Progenitor cell of endocrine pancreas (in vitro differentiated cells): Measurements from ENCODE around the gene NOP53. TPM values are rescaled to one million over a fixed set of nuclear protein-coding genes. Genes with fewer than 3 reads are reported as not detected.
"Not testable (repeated sequence)": the region's sequence is repeated elsewhere in the genome, so short reads cannot be mapped to it uniquely, and the experiment has no call there.

ENCODE experiments used
- DNase-seq: peaks from one replicate; pipeline ENCODE4 v3.0.0; 2021; ENCODE audit warnings: low spot score; ENCODE audit not compliant: unreplicated experiment
- H3K27ac Mint-ChIP-seq: 2 replicates; pipeline ENCODE4 v1.8.0; 2021; ENCODE audit warnings: mild to moderate bottlenecking, moderate library complexity, mixed read lengths
- H3K27me3 Mint-ChIP-seq: 2 replicates; pipeline ENCODE4 v1.8.0; 2021; ENCODE audit warnings: mixed read lengths
- H3K36me3 Mint-ChIP-seq: 2 replicates; pipeline ENCODE4 v1.8.0; 2022; ENCODE audit warnings: mixed read lengths; ENCODE audit not compliant: insufficient read depth
- H3K4me1 Mint-ChIP-seq: 2 replicates; pipeline ENCODE4 v1.8.0; 2021; ENCODE audit warnings: low read depth, mixed read lengths
- H3K4me3 Mint-ChIP-seq: 2 replicates; pipeline ENCODE4 v1.8.0; 2021; ENCODE audit warnings: low read depth, mild to moderate bottlenecking, moderate library complexity, mixed read lengths
- H3K9me3 Mint-ChIP-seq: 2 replicates; pipeline ENCODE4 v1.8.0; 2021; ENCODE audit warnings: low read depth, mixed read lengths
- CTCF ChIP-seq: fragments of 200-600 bp; sonication (generic); IDR thresholded peaks from one replicate; pipeline ENCODE4 v1.5.0; 2021; ENCODE audit warnings: antibody characterized with exemption, mild to moderate bottlenecking; ENCODE audit not compliant: unreplicated experiment
- total RNA-seq: library from RNA; stranded (reverse); gene quantifications from 2 replicates; pipeline ENCODE4 v1.2.1, GENCODE V29; 2021

The NOP53 gene
- total RNA-seq, 1 donor from 2014 or later, result 301 TPM

DNA sequence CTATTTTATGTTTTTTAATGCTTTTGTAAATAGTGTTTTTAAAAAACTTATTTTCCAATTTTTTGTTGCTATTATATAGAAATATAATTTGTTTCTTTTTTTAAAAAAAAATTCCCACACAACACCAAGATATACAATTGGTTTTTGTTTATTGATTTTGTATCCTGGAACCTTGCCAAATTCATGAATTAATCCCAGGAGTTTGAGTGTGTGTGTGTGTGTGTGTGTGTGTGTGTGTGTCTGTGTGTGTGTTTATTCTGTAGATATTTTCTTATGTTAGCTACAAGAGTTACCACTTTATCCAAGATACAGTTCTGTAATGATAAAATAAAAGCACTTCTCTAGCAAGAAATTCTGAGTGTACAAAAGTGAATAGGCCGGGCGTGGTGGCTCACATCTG, 51.4 kb downstream of the NOP53 start:
- no peak overlapping the region for H3K27ac Mint-ChIP-seq
- H3K27me3 Mint-ChIP-seq, result peaks cover 5% of the 10 kb centered on the region
- no peak for DNase-seq
- peaks cover 1% of the 10 kb centered on the region for H3K36me3 Mint-ChIP-seq
- H3K4me1 Mint-ChIP-seq, result no peaks in the 10 kb centered on the region
- no peak overlapping the region for H3K4me3 Mint-ChIP-seq
- H3K9me3 Mint-ChIP-seq, result peaks cover 5% of the 10 kb centered on the region
- TF ChIP-seq CTCF, result no peak

GRCh38 chr19:47797996-47798903, 52.9 kb downstream of the NOP53 start:
- no peak for TF ChIP-seq CTCF
- H3K4me1 Mint-ChIP-seq, result no peaks in the 10 kb centered on the region
- peaks cover 5% of the 10 kb centered on the region for H3K9me3 Mint-ChIP-seq
- peaks cover 5% of the 10 kb centered on the region for H3K27me3 Mint-ChIP-seq
- no peak overlapping the region for H3K4me3 Mint-ChIP-seq
- peaks cover 1% of the 10 kb centered on the region for H3K36me3 Mint-ChIP-seq
- no peak for DNase-seq
- no peak overlapping the region for H3K27ac Mint-ChIP-seq

DNA sequence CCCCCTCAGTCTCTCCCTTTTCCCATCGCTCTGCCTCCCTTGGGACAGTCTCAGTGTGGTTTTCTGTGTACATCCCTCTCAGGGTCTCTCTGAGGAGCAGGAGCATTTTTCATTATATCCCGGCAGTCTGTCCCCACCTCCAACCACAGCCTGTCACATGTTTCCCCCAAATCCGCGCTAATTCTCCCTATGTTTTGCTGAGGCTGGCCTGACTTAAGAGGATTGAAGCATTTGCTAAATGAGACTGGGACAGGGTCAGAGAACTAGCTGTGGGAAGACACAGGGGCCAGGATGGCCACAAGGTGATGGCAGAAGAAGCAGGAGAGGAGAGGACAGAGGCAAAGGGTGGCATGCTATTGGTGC, 53.5 kb downstream of the NOP53 start:
- Mint-ChIP-seq H3K36me3 (peaks cover 1% of the 10 kb centered on the region), H3K27ac (peak overlapping the region; percentile 22), H3K9me3 (peaks cover 5% of the 10 kb centered on the region), H3K27me3 (peaks cover 5% of the 10 kb centered on the region), H3K4me1 (no peaks in the 10 kb centered on the region), H3K4me3 (no peak overlapping the region)
- no peak for TF ChIP-seq CTCF
- no peak for DNase-seq

GRCh38 chr19:47801270-47801669, 55.9 kb downstream of the NOP53 start:
- Mint-ChIP-seq H3K27ac (no peak overlapping the region), H3K9me3 (peaks cover 5% of the 10 kb centered on the region), H3K4me3 (no peak overlapping the region), H3K36me3 (peaks cover 1% of the 10 kb centered on the region), H3K27me3 (peaks cover 5% of the 10 kb centered on the region), H3K4me1 (no peaks in the 10 kb centered on the region)
- DNase-seq, result no peak
- no peak for TF ChIP-seq CTCF

DNA sequence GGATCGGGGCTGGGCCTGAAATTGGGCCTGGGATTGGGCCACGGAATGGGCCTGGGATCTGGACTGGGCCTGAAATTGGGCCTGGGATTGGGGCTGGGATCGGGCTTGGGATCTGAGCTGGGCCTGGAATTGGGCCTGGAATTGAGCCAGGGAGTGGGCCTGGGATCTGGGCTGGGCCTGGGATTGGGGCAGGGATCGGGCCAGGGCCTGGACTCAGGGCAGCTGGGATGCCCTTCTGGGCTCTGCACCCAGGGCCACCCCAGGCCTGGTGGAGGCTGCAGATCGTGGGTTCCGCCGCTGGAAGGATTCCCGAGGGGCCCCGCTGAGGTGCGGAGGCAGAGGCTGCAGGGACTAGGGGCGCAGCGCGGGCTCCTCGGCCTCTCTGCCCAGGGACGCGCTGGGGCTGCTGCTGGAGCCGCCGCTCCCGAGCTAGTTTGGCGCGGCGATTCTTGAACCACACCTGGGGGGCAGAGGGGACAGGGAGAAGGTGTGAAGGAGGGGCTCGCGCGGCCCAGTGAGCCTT, 57.2 kb downstream of the NOP53 start:
- no peak for DNase-seq
- TF ChIP-seq CTCF, result no peak
- H3K27me3 Mint-ChIP-seq, result peaks cover 5% of the 10 kb centered on the region
- H3K4me1 Mint-ChIP-seq, result no peaks in the 10 kb centered on the region
- H3K4me3 Mint-ChIP-seq, result no peak overlapping the region
- H3K9me3 Mint-ChIP-seq, result peaks cover 5% of the 10 kb centered on the region
- peaks cover 1% of the 10 kb centered on the region for H3K36me3 Mint-ChIP-seq
- H3K27ac Mint-ChIP-seq, result no peak overlapping the region

- DNase-seq, H3K4me1 Mint-ChIP-seq, H3K9me3 Mint-ChIP-seq, H3K27ac Mint-ChIP-seq, H3K4me3 Mint-ChIP-seq, H3K27me3 Mint-ChIP-seq, H3K36me3 Mint-ChIP-seq: not testable (repeated sequence)
Observed at GRCh38 chr19:47803148-47803547, 57.8 kb downstream of the NOP53 start.

- not testable (repeated sequence) for H3K27me3 Mint-ChIP-seq, H3K4me1 Mint-ChIP-seq, DNase-seq, H3K4me3 Mint-ChIP-seq, H3K9me3 Mint-ChIP-seq, H3K36me3 Mint-ChIP-seq, H3K27ac Mint-ChIP-seq
Observed at GRCh38 chr19:47803671-47804070, 58.3 kb downstream of the NOP53 start.

GRCh38 chr19:47804451-47804850, 59.1 kb downstream of the NOP53 start, which contains the start of gene TPRX1:
TSS of gene TPRX1 (minus strand) at chr19:47804551. CDS start at chr19:47804539, 12 bp downstream.
- H3K4me1 Mint-ChIP-seq, DNase-seq, H3K9me3 Mint-ChIP-seq, H3K36me3 Mint-ChIP-seq, H3K27ac Mint-ChIP-seq, H3K4me3 Mint-ChIP-seq, H3K27me3 Mint-ChIP-seq: not testable (repeated sequence)
